HEK293 (cell line): ENCODE measurements around the gene TMEM255B.

Experiments used
- CTCF ChIP-seq: fragments of 450-650 bp; formaldehyde crosslinking; IDR thresholded peaks from 2 replicates; pipeline ENCODE4 v1.5.1; 2016; ENCODE audit warnings: missing biosample characterization, missing genetic modification characterization
- KLF1 ChIP-seq: fragments of 450-650 bp; formaldehyde crosslinking; IDR thresholded peaks from 2 replicates; pipeline ENCODE4 v1.5.1; 2016; ENCODE audit warnings: missing biosample characterization, missing genetic modification characterization
- REST ChIP-seq: fragments of 450-650 bp; formaldehyde crosslinking; IDR thresholded peaks from 2 replicates; pipeline ENCODE4 v1.5.1; 2016; ENCODE audit warnings: missing biosample characterization, missing genetic modification characterization
- ZFP3 ChIP-seq: fragments of 450-650 bp; formaldehyde crosslinking; IDR thresholded peaks from 2 replicates; pipeline ENCODE4 v1.5.1; 2016; ENCODE audit warnings: low read depth, missing biosample characterization, missing genetic modification characterization
- ZNF2 ChIP-seq: fragments of 450-650 bp; formaldehyde crosslinking; IDR thresholded peaks from 2 replicates; pipeline ENCODE4 v1.5.1; 2016; ENCODE audit warnings: missing biosample characterization, missing genetic modification characterization
- ZNF302 ChIP-seq: fragments of 450-650 bp; formaldehyde crosslinking; IDR thresholded peaks from 2 replicates; pipeline ENCODE4 v1.5.1; 2016; ENCODE audit warnings: missing biosample characterization, missing genetic modification characterization, low read depth
- ZNF514 ChIP-seq: fragments of 450-650 bp; formaldehyde crosslinking; IDR thresholded peaks from 2 replicates; pipeline ENCODE4 v1.5.1; 2016; ENCODE audit warnings: missing biosample characterization, missing genetic modification characterization
- ZNF707 ChIP-seq: fragments of 450-650 bp; formaldehyde crosslinking; IDR thresholded peaks from 2 replicates; pipeline ENCODE4 v1.5.1; 2016; ENCODE audit warnings: missing biosample characterization, missing genetic modification characterization
- ZNF843 ChIP-seq: fragments of 450-650 bp; formaldehyde crosslinking; IDR thresholded peaks from 2 replicates; pipeline ENCODE4 v1.5.1; 2016; ENCODE audit warnings: missing biosample characterization, missing genetic modification characterization

- no peak for TF ChIP-seq CTCF
- TF ChIP-seq ZNF514 (tag by site-specific recombination), result no peak
- TF ChIP-seq ZNF707 (tag by site-specific recombination), result no peak
- TF ChIP-seq ZNF2, result no peak
- TF ChIP-seq REST, result no peak
- no peak for TF ChIP-seq ZNF302 (tag by site-specific recombination)
- TF ChIP-seq KLF1, result no peak
- no peak for TF ChIP-seq ZNF843 (tag by site-specific recombination)
- TF ChIP-seq ZFP3 (tag by site-specific recombination), result no peak
These were observed 9.1 kb upstream of the TMEM255B start for GRCh38 chr13:113749967-113750366.
